Measurements from ENCODE around the gene GBE1. TPM values are rescaled to one million over a fixed set of nuclear protein-coding genes. Genes with fewer than 3 reads are reported as not detected.
A peak's percentile ranks its signal among the peaks of the same experiment; 100 is the strongest.
"Not testable (repeated sequence)": the region's sequence is repeated elsewhere in the genome, so short reads cannot be mapped to it uniquely, and the experiment has no call there.

The GBE1 gene
- total RNA-seq, 3 donors from 2014 or later, result 34.4 to 148 (median 49.8) TPM

DNA sequence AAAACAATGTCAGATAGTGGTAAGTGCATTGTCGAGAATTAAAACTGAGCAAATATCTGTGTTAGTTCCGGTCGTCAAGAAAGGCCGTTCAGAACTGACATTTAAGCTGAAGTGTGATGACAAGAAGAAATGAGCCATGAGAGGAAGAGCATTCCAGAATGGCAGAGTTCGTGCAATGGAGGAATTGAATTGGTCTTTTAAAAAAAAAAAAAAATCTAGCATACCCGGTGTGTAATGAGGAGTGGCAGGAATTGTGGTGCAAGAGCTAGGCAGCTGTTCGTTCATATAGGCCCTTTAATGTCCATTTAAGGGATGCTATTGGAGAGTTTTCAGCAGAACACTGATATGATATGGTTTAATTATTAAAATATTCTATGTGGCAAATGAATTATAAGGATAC is 2.6 kb upstream of the GBE1 start:
- no peaks in the 10 kb centered on the region for H3K36me3 ChIP-seq
- H3K4me1 ChIP-seq, result peaks cover 0 to 7% of the 10 kb centered on the region in 2 donors
- no peak overlapping the region for H3K27ac ChIP-seq
- intact Hi-C loops (cut with DNase I; ENCODE audit: low total_unique reads), result no loop called here
- no peaks in the 10 kb centered on the region for H3K9me3 ChIP-seq
- no peak overlapping the region for H3K4me3 ChIP-seq
- TF ChIP-seq POLR2AphosphoS5 (IDR thresholded peaks at IDR 0.05) (no peak), POLR2A (IDR thresholded peaks at IDR 0.05) (no peak)
- TF ChIP-seq, protein P1, sequence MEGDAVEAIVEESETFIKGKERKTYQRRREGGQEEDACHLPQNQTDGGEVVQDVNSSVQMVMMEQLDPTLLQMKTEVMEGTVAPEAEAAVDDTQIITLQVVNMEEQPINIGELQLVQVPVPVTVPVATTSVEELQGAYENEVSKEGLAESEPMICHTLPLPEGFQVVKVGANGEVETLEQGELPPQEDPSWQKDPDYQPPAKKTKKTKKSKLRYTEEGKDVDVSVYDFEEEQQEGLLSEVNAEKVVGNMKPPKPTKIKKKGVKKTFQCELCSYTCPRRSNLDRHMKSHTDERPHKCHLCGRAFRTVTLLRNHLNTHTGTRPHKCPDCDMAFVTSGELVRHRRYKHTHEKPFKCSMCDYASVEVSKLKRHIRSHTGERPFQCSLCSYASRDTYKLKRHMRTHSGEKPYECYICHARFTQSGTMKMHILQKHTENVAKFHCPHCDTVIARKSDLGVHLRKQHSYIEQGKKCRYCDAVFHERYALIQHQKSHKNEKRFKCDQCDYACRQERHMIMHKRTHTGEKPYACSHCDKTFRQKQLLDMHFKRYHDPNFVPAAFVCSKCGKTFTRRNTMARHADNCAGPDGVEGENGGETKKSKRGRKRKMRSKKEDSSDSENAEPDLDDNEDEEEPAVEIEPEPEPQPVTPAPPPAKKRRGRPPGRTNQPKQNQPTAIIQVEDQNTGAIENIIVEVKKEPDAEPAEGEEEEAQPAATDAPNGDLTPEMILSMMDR (IDR thresholded peaks at IDR 0.05), result no peak
- H3K27me3 ChIP-seq, result no peaks in the 10 kb centered on the region
- no peak for DNase-seq (ENCODE audit: low spot score in 2 of 2)

DNA sequence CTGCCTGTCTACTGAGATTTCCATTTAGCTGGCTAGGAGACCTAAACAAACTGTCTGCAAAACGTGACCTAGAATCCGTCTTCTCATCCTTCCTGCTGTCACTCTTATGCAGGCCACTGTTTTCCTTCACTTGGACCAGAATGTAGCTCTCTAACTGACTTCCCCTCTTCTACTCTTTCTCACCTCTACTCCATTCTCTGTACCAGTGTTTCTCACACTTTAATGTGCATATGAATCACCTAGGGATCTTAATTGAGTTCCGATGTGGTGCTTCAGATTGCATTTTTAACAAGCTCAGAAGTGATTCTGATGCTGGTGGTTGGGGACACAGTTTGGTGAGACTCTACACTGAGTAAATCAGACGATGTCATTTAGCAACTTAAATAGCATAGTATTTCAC is 1.6 kb upstream of the GBE1 start:
- intact Hi-C loops (cut with DNase I; ENCODE audit: low total_unique reads), result no loop called here
- no peaks in the 10 kb centered on the region for H3K27me3 ChIP-seq
- H3K27ac ChIP-seq, result no peak overlapping the region
- no peak overlapping the region for H3K4me3 ChIP-seq
- TF ChIP-seq, protein P1 (IDR thresholded peaks at IDR 0.05), result no peak
- TF ChIP-seq POLR2A (IDR thresholded peaks at IDR 0.05) (no peak), POLR2AphosphoS5 (IDR thresholded peaks at IDR 0.05) (no peak)
- H3K9me3 ChIP-seq, result no peaks in the 10 kb centered on the region
- DNase-seq (ENCODE audit: low spot score in 2 of 2), result no peak
- H3K4me1 ChIP-seq, result peaks cover 0 to 7% of the 10 kb centered on the region in 2 donors
- H3K36me3 ChIP-seq, result no peaks in the 10 kb centered on the region

DNA sequence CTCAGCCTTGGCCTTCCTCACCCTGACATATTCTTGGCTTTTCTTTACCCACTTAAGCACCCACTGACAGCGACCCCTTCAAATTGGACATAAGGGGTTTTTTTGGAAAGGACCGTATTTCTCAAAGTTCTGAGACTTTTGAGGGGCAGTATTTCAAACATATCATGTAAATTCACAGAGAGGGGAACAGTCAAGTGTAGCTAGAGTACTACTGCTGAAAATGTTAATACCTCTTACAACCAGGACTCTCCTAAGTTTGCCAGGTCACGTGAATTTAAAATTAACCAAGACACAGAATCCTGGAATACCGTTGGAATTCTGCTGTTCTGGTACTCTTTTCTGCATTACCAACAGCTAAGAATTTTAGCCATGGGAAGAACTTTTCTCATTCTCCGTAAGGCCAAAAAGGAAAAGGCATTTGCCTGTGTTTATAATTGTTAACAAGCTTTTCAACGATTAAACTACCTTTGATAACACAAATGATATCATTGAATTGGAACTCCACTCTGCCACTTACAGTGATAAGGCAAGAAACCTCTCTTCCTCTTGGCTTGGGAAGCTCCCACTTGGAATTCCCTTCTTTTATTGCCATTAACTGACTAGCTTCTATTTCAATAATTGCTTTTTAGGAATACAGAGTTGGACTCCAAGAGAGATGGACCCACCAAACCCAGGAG is 597 bp upstream of the GBE1 start:
- H3K9me3 ChIP-seq, result no peaks in the 10 kb centered on the region
- H3K4me1 ChIP-seq, result peaks cover 0 to 7% of the 10 kb centered on the region in 2 donors
- TF ChIP-seq, protein P1 (IDR thresholded peaks at IDR 0.05), result no peak
- TF ChIP-seq POLR2A (IDR thresholded peaks at IDR 0.05) (no peak), POLR2AphosphoS5 (IDR thresholded peaks at IDR 0.05) (no peak)
- intact Hi-C loops (cut with DNase I; ENCODE audit: low total_unique reads), result no loop called here
- peak overlapping the region; percentile 93 to 99 for H3K27ac ChIP-seq
- no peak for DNase-seq (ENCODE audit: low spot score in 2 of 2)
- peak overlapping the region; percentile 61 to 74 (median 70) for H3K4me3 ChIP-seq
- H3K36me3 ChIP-seq, result no peaks in the 10 kb centered on the region
- no peaks in the 10 kb centered on the region for H3K27me3 ChIP-seq

DNA sequence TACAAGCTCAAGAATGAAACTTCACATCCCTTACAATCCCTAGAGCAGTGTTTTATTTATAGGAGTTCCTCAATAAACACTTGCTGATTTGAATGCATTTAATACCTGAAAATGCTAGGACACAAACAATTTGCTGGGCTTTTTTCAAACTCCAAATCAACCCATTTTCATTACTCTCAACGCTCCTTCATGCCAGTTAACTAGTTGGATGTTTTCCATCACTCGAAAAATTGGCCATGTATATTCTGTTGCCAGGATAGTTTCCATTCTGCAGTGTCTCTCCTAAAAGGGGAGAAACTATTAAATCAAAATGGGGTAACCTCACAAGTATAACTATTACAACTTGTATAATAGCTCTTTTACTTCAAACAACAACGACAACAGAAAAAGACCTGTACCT is 1.2 kb downstream of the GBE1 start:
- intact Hi-C loops (cut with DNase I; ENCODE audit: low total_unique reads), result no loop called here
- H3K9me3 ChIP-seq, result no peaks in the 10 kb centered on the region
- DNase-seq (ENCODE audit: low spot score in 2 of 2), result no peak
- no peaks in the 10 kb centered on the region for H3K27me3 ChIP-seq
- TF ChIP-seq POLR2A (IDR thresholded peaks at IDR 0.05), result no peak
- H3K36me3 ChIP-seq, result no peaks in the 10 kb centered on the region
- peaks cover 0 to 7% of the 10 kb centered on the region in 2 donors for H3K4me1 ChIP-seq
- H3K27ac ChIP-seq, result peak overlapping the region; percentile 93 to 99
- H3K4me3 ChIP-seq, result peak overlapping the region; percentile 61 to 74 (median 70)

DNA sequence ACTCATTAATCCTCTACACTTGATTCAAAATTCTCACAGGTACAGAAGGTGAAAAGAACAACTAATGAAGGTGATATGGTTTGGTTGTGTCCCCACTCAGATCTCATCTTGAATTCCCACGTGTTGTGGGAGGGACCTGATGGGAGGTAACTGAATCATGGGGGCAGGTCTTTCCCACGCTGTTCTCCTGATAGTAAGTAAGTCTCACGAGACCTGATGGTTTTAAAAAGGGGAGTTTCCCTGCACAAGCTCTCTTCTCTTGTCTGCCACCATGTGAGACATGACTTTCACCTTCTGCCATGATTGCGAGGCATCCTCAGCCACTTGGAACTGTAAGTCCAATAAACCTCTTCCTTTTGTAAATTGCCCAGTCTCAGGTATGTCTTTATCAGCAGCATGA is 2.7 kb downstream of the GBE1 start:
- H3K27me3 ChIP-seq; H3K4me3 ChIP-seq; DNase-seq (ENCODE audit: low spot score in 2 of 2); intact Hi-C loops (cut with DNase I; ENCODE audit: low total_unique reads); H3K9me3 ChIP-seq; H3K4me1 ChIP-seq; H3K36me3 ChIP-seq: not testable (repeated sequence)
- H3K27ac ChIP-seq, result peak overlapping the region in 1 of 2 donors; percentile 68

DNA sequence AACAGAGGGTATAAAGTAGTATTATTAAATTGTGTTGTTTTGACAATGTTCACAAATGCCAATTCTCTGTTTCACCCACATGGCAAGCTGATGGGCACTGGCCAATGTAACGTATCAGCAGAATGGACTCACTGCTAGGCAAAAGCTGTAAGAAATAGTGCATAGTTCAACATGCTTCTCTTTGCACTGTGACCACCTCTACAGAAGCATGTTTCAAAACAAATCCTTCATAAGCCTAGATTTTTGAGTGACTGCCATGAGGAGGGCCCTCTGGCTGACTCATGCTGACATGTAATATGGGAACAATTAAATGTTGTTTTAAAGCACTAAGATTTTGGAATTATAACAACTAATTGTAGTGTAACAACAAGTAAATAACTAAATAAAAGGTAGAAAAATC is 3.2 kb downstream of the GBE1 start:
- TF ChIP-seq POLR2A (IDR thresholded peaks at IDR 0.05) (no peak), POLR2AphosphoS5 (IDR thresholded peaks at IDR 0.05) (no peak)
- TF ChIP-seq, protein P1 (IDR thresholded peaks at IDR 0.05), result no peak
- DNase-seq (ENCODE audit: low spot score in 2 of 2), result no peak
- intact Hi-C loops (cut with DNase I; ENCODE audit: low total_unique reads), result no loop called here
- Histone ChIP-seq H3K9me3 (peaks cover 3 to 4% of the 10 kb centered on the region in 2 donors), H3K27me3 (no peaks in the 10 kb centered on the region), H3K27ac (peak overlapping the region in 1 of 2 donors; percentile 68), H3K36me3 (no peaks in the 10 kb centered on the region), H3K4me3 (no peak overlapping the region), H3K4me1 (peaks cover 0 to 7% of the 10 kb centered on the region in 2 donors)

Measured in breast epithelium (tissue), 4 donors.